Stimulated activated CD4-positive, alpha-beta T cell treated with anti-CD3 and anti-CD28 coated beads, Interleukin-12 subunit alpha, Interleukin-12 subunit beta, amount 100 ng/mL, for 48 hours (primary cell): ENCODE results near the gene SEL1L3.

Source experiments
- DNase-seq, 3 donors: peaks; one replicate each; pipeline ENCODE4 v3.0.0-alpha.2; 2020; ENCODE audit warnings: low read depth in 2 of 3, low spot score in 1 of 3

Gene SEL1L3

GRCh38 chr4:25757452-25757851, 105.3 kb downstream of the SEL1L3 start:
- DNase-seq: no peak

GRCh38 chr4:25756503-25756902, 106.3 kb downstream of the SEL1L3 start:
- DNase-seq: no peak

DNA sequence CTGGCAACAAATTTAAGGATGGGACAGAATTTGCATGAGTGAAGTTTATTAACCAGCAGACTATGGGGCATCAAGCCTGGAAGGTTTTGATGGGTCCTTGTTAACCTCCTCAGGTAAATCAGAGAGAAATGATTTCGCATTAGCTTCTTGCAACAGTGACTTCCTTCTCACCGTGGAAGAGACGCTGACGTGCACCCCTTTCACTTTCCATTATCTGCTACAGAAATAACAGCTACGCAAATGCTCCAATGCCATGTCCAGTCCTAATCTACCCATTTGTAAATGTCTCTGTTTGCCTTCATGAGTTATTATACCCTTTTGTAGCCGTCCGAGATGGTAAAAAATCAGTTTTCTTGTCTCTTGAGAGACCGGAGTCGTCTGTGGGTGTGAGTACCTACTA, 106.9 kb downstream of the SEL1L3 start:
- DNase-seq: no peak

- no peak for DNase-seq
Observed at GRCh38 chr4:25753239-25753638, 109.5 kb downstream of the SEL1L3 start.

DNA sequence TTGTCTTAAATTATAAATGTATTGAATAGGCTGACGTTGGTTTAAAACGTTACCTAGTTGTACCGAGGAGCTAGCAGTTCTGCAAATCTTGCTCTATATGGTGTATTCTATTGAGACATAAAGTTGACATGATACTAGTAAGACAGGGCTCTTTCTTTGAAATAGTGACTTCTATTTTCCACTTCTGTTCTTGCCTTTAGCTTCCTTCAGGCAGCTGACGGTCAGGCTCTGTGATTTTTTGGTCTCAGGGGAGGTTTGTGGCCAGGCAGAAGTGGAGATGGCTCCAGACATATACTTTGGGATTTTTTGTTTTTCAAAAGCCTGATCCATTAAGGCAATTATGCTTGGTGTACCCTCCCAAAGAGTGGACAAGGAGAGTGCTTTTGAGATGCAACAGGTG, 111.9 kb downstream of the SEL1L3 start:
- DNase-seq: no peak

- DNase-seq: no peak
Observed at GRCh38 chr4:25749150-25749794, 113.5 kb downstream of the SEL1L3 start.

DNA sequence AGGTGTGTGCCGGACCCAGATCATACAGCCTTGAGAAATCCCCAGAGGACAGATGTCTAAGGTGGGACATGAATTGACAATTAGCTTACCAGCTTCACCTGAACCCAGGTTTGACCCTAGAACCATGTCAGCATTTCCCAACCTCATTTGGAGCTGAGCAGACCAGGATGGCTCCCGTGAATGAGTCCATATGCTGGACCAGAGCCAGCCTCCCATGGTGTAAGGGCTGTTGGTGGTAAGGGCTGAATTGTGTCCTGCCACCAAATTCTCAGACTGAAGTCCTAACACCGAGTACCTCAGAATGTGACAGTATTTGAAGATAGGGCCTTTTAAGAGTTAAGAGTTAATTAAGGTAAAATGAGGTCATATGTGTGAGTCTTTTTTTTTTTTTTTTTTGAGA, 118.8 kb downstream of the SEL1L3 start:
- DNase-seq: no peak

DNA sequence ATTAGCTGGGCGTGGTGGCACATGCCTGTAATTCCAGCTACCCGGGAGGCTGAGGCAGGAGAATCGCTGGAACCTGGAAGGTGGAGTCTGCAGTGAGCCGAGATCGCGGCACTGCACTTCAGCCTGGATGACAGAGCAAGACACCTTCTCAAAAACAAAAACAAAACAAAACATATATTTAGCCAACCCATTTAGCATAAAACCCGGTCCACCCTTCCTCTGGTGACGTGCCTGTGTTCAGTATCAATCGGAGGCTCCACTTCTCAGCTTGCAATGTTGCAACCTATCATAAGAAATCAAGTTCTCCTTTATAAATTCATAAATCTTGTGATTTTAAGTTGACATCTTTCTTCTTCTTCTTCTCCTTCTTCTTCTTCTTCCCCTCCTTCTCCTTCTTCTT, 133.2 kb downstream of the SEL1L3 start:
- DNase-seq: no peak

DNA sequence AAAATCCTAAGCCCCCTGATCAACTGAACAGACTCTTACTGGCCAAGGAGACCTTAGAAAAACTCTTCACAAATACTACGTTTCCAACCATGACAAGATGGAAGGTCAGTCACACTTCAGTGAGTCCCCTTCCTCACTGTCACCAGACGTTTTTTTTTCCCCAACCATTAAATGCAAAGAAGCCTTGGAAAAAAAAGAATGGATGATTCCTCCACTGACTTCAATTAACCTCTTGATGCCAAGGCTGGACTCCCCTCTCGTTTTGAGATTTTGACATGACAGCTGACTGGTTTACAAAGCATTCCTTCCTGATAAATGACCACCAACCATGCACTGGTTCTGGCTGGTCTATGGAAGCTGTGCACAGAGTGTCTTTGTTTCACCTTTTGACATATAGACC, 133.9 kb downstream of the SEL1L3 start:
- no peak for DNase-seq

DNA sequence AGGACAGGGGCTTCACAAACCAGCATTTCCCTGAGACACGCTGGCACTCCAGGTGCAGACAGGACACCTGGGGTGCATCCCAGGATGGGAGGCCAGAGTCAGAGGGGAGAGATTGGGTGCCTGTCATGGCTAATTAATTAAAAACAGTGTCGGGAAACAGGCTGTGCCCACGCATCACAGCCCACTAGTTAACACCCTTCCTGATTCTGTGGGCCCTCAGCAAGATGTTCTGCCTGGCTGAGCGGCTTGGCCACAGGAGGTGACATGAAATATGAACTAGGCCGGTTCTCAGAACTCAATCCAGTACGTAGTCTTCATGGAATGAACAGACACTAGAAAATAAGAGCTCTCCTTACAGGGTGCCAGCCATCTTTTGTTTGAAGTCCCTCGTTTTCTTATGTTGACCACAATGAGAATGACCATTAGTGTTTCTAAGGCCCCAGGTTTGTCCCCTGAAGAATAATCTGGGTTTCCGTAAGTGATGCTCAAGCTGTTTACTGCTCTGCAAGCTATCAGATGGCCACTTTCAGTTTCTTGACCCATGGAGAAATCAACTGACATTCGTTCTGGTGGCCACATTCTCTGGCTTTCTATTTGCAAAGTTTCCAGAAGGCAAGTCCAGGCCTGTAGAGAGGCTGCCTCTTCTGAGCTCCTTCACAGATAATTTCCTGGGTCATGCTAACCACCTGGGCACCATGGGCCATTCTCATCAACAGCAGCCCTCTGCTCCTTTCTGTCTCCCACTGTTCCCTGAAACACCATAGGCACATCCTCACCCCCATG, 134.9 kb downstream of the SEL1L3 start:
- no peak for DNase-seq

- DNase-seq: no peak
Observed at GRCh38 chr4:25725870-25726269, 136.9 kb downstream of the SEL1L3 start.

DNA sequence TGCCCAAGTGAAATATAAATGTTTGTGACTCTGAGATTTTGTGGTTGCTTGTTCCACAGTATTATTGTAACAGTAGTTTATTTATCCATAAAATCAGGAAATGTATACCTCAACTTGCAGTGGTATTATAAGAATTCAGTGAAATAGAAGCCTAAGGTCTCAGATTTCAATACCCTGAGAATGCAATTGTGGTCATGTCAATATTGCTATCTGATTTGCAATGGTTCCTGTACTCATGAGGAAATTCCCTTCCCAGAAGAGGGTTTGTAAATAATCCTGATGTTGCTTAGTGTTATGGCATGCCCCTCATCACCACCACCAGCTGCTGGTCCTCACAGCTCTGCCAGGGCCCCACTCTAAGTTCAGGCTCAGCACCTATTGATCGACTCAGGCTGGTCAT, 139.4 kb downstream of the SEL1L3 start:
- DNase-seq: no peak

DNA sequence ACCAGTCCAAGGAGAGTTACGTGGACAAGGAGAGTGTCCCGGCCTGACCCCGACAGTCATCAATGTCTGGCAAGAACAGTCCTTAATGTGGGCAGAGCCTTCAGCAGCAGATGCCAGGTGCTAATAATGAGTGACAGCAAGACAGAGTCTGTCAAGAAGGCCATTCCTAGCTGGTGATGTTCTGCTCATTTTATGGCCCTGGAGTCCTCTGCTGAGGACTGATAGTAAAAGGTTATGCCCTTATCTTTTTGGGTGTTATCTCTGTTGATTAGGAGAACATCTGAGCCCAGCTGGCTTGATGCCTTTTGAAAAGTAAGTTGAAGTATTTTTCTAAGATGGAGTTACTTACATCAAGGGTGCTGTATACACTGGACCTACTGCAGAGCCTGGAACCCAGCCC, 139.8 kb downstream of the SEL1L3 start:
- no peak for DNase-seq

DNA sequence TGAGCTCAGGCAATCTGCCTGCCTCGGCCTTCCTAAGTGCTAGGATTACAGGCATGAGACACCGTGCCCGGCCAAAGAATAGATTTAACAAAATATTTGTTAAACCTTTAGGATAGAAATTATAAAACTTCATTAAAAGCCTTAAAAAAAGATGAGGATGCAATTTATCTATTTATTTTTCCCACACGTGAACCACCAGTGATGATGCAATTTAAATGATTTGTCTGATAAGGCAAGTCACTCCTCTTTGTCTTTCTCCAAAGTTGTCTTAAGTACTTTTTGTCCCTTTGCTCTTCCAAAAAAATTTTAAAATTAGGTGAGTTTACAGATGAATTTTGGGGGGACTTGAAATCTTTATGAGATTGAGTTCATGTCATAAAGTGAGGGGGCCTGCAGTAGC, 149.0 kb downstream of the SEL1L3 start:
- DNase-seq: no peak

GRCh38 chr4:25712611-25713010, 150.2 kb downstream of the SEL1L3 start:
- no peak for DNase-seq

DNA sequence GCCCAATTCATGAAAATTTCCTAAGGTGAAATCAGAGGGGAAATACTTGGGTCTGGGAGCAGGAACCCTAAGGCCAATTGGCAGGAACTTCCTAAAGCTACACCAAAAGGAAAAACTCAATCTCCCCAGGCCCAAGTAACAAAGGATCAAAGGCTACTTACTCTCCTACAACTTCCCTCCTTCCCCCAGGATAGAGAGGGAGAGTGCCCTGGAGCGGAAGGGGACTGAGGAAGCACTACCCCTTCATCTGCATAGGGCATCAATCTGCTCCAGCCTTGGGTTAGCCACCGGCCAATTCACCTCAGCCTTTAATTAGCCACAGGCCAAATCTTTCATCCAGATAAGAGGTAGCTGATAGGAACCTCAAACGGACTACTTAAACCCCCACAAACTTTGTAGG, 152.2 kb downstream of the SEL1L3 start:
- no peak for DNase-seq

GRCh38 chr4:25704516-25704915, 158.3 kb downstream of the SEL1L3 start:
- no peak for DNase-seq

DNA sequence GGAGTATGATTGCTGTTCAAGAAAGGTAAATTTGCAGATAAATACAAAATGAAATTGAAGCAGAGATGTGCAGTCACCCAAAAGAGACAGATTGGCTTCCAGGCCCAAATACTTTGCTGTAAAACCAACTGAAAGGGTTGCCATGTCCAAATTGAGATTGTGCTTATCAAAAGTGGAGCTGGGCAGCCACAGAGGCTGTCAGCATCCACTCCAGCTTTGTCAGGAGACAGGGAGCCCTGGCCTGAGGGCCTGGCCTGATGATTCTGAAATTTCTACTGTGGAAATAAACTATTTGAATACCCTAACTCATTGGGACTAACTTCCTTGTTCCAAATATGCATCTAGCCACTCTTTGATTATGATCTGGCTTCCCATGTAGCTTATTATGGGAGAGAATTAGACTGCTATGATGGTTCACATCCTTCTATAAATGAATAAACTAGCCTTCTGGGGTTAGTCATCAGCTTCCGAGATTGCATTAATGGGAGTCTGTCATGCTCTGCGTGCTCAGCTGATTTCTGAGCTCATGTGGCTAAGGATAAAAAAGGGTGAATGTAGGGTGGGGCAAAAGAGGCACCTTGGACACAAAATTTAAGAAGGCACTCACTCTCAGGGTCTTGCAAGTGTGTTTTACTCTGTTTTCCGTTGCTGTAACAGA, 158.9 kb downstream of the SEL1L3 start:
- no peak for DNase-seq

- DNase-seq: no peak
Observed at GRCh38 chr4:25702848-25703247, 159.9 kb downstream of the SEL1L3 start.

DNA sequence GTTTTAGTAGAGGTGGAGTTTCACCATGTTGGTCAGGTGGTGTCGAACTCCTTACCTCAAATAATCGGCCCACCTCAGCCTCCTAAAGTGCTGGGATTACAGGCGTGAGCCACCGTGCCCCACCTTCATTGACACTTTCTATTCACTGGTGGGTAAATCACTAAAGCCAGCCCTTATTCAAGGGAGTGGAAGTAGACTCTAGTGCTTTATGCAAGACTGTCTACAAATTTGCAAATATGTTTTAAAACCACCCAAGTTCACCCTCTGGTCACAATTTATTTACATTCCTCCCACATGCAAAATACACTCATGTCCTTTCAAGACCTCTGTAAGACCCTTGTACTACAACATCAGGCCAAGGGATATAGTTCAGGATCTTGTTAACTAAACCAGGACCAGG, 162.1 kb downstream of the SEL1L3 start:
- DNase-seq: no peak

DNA sequence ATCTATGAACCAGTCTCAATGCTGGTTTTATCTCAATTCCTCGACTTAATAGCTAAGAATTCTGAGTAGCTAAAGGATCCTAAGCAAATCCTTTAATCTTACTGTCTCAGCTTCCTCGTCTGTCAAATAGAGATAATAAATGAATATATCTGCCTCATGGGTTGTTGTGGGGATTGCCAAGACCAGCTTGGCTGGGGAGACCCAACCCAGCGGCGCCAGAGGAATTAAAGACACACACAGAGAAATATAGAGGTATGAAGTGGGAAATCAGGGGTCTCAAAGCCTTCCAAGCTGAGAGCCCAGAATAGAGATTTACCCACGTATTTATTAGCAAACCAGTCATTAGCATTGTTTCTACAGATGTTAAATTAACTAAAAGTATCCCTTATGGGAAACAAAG, 165.3 kb downstream of the SEL1L3 start:
- no peak for DNase-seq
